ENCODE data around the gene FAH. TPM values are rescaled to one million over a fixed set of nuclear protein-coding genes. Genes with fewer than 3 reads are reported as not detected.

The FAH gene
- total and polyA plus RNA-seq, 4 experiments from 2014 or later, result 6.2 to 8.9 (median 7.2) TPM

DNA sequence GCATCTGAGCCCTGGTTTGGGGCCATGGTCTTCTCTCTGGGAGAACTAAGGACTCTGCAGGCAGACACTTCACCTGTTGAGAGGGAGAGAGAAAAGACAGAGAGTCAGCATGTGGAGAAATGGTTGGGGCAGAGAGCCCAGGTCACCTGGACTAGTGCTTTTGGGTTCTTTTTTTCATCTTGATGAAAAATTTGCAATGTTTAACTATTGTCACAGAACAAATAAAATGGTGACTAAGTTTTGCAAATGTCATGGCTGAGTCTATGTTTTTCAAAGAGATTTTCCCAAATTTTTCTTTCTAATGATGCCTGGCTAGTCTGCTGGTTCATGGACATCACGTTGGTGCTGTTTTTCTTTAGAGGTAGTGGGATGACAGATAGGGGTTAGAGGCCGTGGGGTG lies 17.8 kb downstream of the FAH start:
- H3K27ac ChIP-seq (ENCODE audit: low read depth, low read length), result no peak overlapping the region
- Mint-ChIP-seq H3K27ac (peak overlapping the region in 1 of 7 donors; percentile 48), H3K9me3 (no peaks in the 10 kb centered on the region), H3K27me3 (no peaks in the 10 kb centered on the region), H3K4me3 (no peak overlapping the region), H3K4me1 (no peaks in the 10 kb centered on the region), H3K36me3 (peaks cover 3 to 9% of the 10 kb centered on the region in 2 donors)
- no peak for DNase-seq
- no peak overlapping the region for H3K4me3 ChIP-seq (ENCODE audit: low read length in 2 of 2)
- intact Hi-C loops (cut with micrococcal nuclease), result loop anchor here (5.0 kb wide), 1 partner anchor 108 kb away; no protein-coding TSS in a partner anchor
- ChIA-PET POLR2A (ENCODE audit: partially characterized antibody) (no interaction called here), CTCF (ENCODE audit: partially characterized antibody) (no interaction called here)
- H3K27me3 ChIP-seq (ENCODE audit: insufficient read depth, low read length), result no peaks in the 10 kb centered on the region
- peaks cover 4% of the 10 kb centered on the region for H3K36me3 ChIP-seq (ENCODE audit: insufficient read depth, low read length)
- H3K9me3 ChIP-seq (ENCODE audit: control insufficient read depth in 1 of 2, low read length in 2 of 2), result no peaks in the 10 kb centered on the region
- H3K4me1 ChIP-seq (ENCODE audit: insufficient read depth, low read length), result no peaks in the 10 kb centered on the region

DNA sequence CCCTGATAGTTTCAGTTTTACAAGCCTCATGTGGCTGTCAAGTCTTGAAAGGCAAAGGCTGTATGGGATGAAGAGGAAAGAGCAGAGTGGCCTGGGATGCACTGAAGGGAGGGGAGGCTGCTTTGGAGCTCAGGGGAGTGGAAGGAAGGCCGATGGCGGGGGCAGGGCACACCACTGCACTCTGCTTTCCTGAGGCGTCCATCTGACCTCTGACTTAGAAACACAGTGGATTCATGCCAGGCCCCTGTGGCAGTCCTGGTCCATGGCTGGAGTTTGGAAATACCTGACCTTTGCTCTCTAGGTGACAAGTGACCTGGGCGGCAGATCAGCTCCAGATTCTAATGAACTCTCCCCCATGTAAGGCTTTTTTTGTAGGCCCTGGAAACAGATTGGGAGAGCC lies 19.0 kb downstream of the FAH start:
- H3K4me1 Mint-ChIP-seq, result no peaks in the 10 kb centered on the region
- H3K27ac Mint-ChIP-seq, result no peak overlapping the region
- H3K36me3 Mint-ChIP-seq, result peaks cover 7 to 14% of the 10 kb centered on the region in 2 donors
- Histone ChIP-seq H3K4me1 (ENCODE audit: insufficient read depth, low read length) (no peaks in the 10 kb centered on the region), H3K36me3 (ENCODE audit: insufficient read depth, low read length) (peaks cover 4% of the 10 kb centered on the region), H3K27me3 (ENCODE audit: insufficient read depth, low read length) (no peaks in the 10 kb centered on the region), H3K4me3 (ENCODE audit: low read length in 2 of 2) (no peak overlapping the region), H3K27ac (ENCODE audit: low read depth, low read length) (no peak overlapping the region), H3K9me3 (ENCODE audit: control insufficient read depth in 1 of 2, low read length in 2 of 2) (no peaks in the 10 kb centered on the region)
- no peaks in the 10 kb centered on the region for H3K27me3 Mint-ChIP-seq
- DNase-seq, result no peak
- no peak overlapping the region for H3K4me3 Mint-ChIP-seq
- CTCF ChIA-PET (ENCODE audit: partially characterized antibody), result interaction anchor here (0.7 to 5.9 kb wide), 9 partner anchors 11 to 832 kb away, joined by 3 to 56 read pairs (median 7); no protein-coding TSS in a partner anchor
- intact Hi-C loops (cut with micrococcal nuclease), result loop anchor here (2.0 to 5.0 kb wide), 3 partner anchors 109 to 319 kb away; no protein-coding TSS in a partner anchor
- no peaks in the 10 kb centered on the region for H3K9me3 Mint-ChIP-seq
- POLR2A ChIA-PET (ENCODE audit: partially characterized antibody), result interaction anchor here (0.7 kb wide), 1 partner anchor 11 kb away, joined by 3 read pairs; no protein-coding TSS in a partner anchor

DNA sequence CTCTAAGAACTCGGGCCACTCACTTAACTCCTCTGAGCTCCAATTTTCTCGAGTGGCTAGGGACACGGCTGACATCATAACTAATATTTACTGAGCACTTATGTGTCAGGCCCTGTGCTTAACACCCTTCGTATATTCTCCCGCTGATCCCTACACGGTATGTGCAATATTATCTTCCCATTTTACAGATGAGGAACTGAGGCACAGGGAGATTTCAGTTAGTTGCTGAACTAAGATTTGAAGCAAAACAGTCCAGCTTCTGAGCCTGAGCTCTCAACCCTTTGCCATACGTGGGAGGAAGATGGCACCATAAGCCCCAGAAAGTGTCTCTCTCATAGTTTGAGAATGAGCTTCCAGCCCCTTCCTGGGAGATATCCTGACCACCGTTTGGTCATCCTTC lies 19.6 kb downstream of the FAH start:
- Mint-ChIP-seq H3K27me3 (no peaks in the 10 kb centered on the region), H3K27ac (no peak overlapping the region), H3K36me3 (peaks cover 7 to 20% of the 10 kb centered on the region in 2 donors), H3K9me3 (no peaks in the 10 kb centered on the region), H3K4me3 (no peak overlapping the region), H3K4me1 (no peaks in the 10 kb centered on the region)
- CTCF ChIA-PET (ENCODE audit: partially characterized antibody), result interaction anchor here (0.7 to 5.9 kb wide), 9 partner anchors 12 to 833 kb away, joined by 3 to 56 read pairs (median 7); no protein-coding TSS in a partner anchor
- intact Hi-C loops (cut with micrococcal nuclease), result loop anchor here (2.0 to 5.0 kb wide), 3 partner anchors 110 to 320 kb away; no protein-coding TSS in a partner anchor
- Histone ChIP-seq H3K4me1 (ENCODE audit: insufficient read depth, low read length) (no peaks in the 10 kb centered on the region), H3K4me3 (ENCODE audit: low read length in 2 of 2) (no peak overlapping the region), H3K27ac (ENCODE audit: low read depth, low read length) (no peak overlapping the region), H3K27me3 (ENCODE audit: insufficient read depth, low read length) (no peaks in the 10 kb centered on the region), H3K9me3 (ENCODE audit: control insufficient read depth in 1 of 2, low read length in 2 of 2) (no peaks in the 10 kb centered on the region), H3K36me3 (ENCODE audit: insufficient read depth, low read length) (peaks cover 4% of the 10 kb centered on the region)
- POLR2A ChIA-PET (ENCODE audit: partially characterized antibody), result interaction anchor here (0.7 kb wide), 1 partner anchor 12 kb away, joined by 3 read pairs; no protein-coding TSS in a partner anchor
- no peak for DNase-seq

DNA sequence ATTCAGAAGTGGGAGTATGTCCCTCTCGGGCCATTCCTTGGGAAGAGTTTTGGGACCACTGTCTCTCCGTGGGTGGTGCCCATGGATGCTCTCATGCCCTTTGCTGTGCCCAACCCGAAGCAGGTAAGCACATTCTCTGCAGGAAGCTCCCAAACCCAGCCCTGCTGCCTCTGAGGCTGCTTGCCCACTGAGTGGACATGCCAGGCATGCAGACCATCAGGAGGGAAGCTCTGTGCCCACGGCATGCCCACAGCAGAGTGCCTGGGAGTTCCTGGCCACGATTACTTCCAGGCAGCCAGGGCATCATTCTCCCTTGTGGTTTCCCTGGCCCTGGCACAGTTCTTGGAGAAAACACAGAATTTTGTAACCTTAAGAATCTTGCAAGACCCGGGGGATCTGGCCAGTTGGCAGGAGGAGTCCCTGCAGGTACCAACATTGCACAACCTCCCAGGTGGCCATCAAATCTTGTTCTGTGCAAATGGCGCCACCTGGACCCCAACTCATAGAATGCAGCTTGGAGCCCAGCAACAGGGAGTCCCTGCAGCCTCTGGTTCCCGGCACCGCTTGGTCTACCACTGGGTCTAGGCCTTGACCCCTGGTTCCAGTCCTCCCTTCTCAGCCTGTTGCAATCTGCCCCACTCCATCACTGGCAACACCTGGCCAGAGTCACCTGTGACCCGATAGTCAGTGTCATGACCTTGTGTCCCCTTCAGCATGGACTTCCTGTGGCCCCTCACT lies 20.4 kb downstream of the FAH start:
- ChIA-PET CTCF (ENCODE audit: partially characterized antibody) (interaction anchor here (0.8 to 5.9 kb wide), 12 partner anchors 9 to 794 kb away, joined by 3 to 56 read pairs (median 6); no protein-coding TSS in a partner anchor), POLR2A (ENCODE audit: partially characterized antibody) (no interaction called here)
- Histone ChIP-seq H3K4me1 (ENCODE audit: insufficient read depth, low read length) (no peaks in the 10 kb centered on the region), H3K27ac (ENCODE audit: low read depth, low read length) (no peak overlapping the region), H3K36me3 (ENCODE audit: insufficient read depth, low read length) (peaks cover 4% of the 10 kb centered on the region), H3K27me3 (ENCODE audit: insufficient read depth, low read length) (no peaks in the 10 kb centered on the region), H3K4me3 (ENCODE audit: low read length in 2 of 2) (no peak overlapping the region), H3K9me3 (ENCODE audit: control insufficient read depth in 1 of 2, low read length in 2 of 2) (no peaks in the 10 kb centered on the region)
- Mint-ChIP-seq H3K9me3 (no peaks in the 10 kb centered on the region), H3K27ac (no peak overlapping the region), H3K4me3 (peak overlapping the region in 1 of 8 donors; percentile 15), H3K27me3 (no peaks in the 10 kb centered on the region), H3K4me1 (no peaks in the 10 kb centered on the region), H3K36me3 (peaks cover 7 to 23% of the 10 kb centered on the region in 2 donors)
- peak; percentile 55 to 60 (median 59) for DNase-seq
- intact Hi-C loops (cut with micrococcal nuclease), result loop anchor here (1.0 to 5.0 kb wide), 4 partner anchors 111 to 320 kb away; no protein-coding TSS in a partner anchor

DNA sequence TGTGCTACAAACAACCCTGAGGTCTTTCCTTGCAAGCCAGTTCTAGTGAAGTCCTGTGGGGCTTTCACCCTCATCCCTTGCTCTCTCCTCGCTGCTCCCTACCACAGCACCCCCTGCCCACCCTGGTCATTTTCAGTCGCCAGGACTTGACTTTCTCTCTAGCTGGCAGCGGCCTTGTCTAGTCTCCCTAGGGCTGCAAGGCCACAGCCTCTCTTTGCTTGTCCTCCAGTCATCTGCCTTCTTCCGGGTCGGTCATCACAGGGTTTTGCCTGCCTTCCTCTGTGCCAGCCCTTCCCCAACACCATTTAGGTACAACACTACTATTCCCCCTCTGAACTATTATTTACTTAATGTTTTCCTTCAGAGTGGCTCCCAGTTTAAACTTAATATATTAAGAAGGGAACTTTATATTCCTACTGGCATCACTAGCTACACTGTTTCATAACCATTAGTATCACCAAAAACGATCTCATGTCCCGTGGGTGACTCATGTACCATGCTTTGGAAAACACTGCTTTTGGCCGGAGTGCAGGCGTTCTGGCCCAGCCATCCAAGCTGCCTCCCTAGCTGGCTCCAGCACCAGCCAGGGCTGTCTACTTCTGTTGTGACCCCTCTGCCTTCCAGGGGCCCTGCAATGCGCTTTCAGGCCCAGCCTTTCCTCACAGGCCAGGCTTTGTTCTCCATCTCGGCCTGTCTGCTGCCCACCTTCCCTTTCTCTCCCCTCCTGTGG lies 21.4 kb downstream of the FAH start:
- no peak overlapping the region for H3K27ac ChIP-seq (ENCODE audit: low read depth, low read length)
- intact Hi-C loops (cut with micrococcal nuclease), result loop anchor here (5.0 kb wide), 1 partner anchor 112 kb away; no protein-coding TSS in a partner anchor
- no peaks in the 10 kb centered on the region for H3K27me3 Mint-ChIP-seq
- H3K27ac Mint-ChIP-seq, result peak overlapping the region in 1 of 7 donors; percentile 84
- ChIA-PET POLR2A (ENCODE audit: partially characterized antibody) (no interaction called here), CTCF (ENCODE audit: partially characterized antibody) (interaction anchor here (0.8 to 5.9 kb wide), 9 partner anchors 8 to 795 kb away, joined by 3 to 56 read pairs (median 4); no protein-coding TSS in a partner anchor)
- H3K9me3 ChIP-seq (ENCODE audit: control insufficient read depth in 1 of 2, low read length in 2 of 2), result no peaks in the 10 kb centered on the region
- peaks cover 8 to 28% of the 10 kb centered on the region in 2 donors for H3K36me3 Mint-ChIP-seq
- no peak for DNase-seq
- H3K27me3 ChIP-seq (ENCODE audit: insufficient read depth, low read length), result no peaks in the 10 kb centered on the region
- no peaks in the 10 kb centered on the region for H3K4me1 Mint-ChIP-seq
- no peak overlapping the region for H3K4me3 Mint-ChIP-seq
- H3K4me3 ChIP-seq (ENCODE audit: low read length in 2 of 2), result no peak overlapping the region
- no peaks in the 10 kb centered on the region for H3K9me3 Mint-ChIP-seq
- no peaks in the 10 kb centered on the region for H3K4me1 ChIP-seq (ENCODE audit: insufficient read depth, low read length)
- no peaks in the 10 kb centered on the region for H3K36me3 ChIP-seq (ENCODE audit: insufficient read depth, low read length)

DNA sequence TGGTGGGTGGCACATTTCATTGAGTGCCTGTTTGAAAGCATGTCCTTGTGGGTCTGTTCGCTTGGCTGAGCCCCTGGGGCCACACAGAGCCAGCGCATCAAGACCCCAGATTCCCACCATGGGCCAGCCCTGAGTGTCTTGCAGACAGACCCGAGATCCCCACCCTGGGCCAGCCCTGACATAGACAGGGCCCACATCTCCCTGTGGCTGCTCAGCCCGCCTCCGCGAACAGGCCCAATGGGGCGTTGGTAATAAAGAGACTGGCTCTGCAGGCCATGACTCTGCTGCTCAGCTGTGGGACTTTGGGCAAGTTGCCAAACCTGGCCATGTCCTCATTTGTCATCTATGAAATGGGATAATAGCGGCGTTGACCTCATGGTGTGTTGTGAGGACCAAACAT lies 22.6 kb downstream of the FAH start:
- ChIA-PET CTCF (ENCODE audit: partially characterized antibody) (interaction anchor here (2.1 to 5.9 kb wide), 2 partner anchors 793 to 796 kb away, joined by 5 to 56 read pairs; no protein-coding TSS in a partner anchor), POLR2A (ENCODE audit: partially characterized antibody) (no interaction called here)
- no peaks in the 10 kb centered on the region for H3K4me1 Mint-ChIP-seq

DNA sequence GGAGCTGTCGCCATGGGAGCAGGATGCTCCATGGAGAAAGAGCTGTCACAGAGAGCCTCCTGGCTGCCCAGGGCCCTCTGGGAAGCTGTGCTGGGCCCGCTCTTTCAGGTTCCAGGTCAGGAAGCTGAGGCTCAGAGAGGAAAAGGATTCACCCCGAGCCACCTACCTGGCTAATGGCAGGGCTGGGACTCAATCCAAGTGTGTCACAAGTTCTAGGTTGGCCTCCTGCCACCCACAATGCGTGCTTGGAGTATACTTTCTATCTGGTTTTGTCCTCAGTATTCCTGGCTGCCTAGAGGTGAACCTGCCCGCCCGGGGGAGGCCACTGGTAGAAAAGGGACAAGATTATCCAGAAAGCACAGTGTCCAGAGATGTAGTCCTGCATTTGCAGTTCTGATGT lies 23.6 kb downstream of the FAH start:
- CTCF ChIA-PET (ENCODE audit: partially characterized antibody), result interaction anchor here (5.9 kb wide), 1 partner anchor 794 kb away, joined by 56 read pairs; no protein-coding TSS in a partner anchor
- Histone ChIP-seq H3K9me3 (ENCODE audit: control insufficient read depth in 1 of 2, low read length in 2 of 2) (no peaks in the 10 kb centered on the region), H3K4me3 (ENCODE audit: low read length in 2 of 2) (no peak overlapping the region), H3K4me1 (ENCODE audit: insufficient read depth, low read length) (no peaks in the 10 kb centered on the region), H3K27me3 (ENCODE audit: insufficient read depth, low read length) (no peaks in the 10 kb centered on the region), H3K27ac (ENCODE audit: low read depth, low read length) (no peak overlapping the region), H3K36me3 (ENCODE audit: insufficient read depth, low read length) (no peaks in the 10 kb centered on the region)
- no peaks in the 10 kb centered on the region for H3K27me3 Mint-ChIP-seq
- no peak overlapping the region for H3K4me3 Mint-ChIP-seq
- intact Hi-C loops (cut with micrococcal nuclease), result no loop called here
- POLR2A ChIA-PET (ENCODE audit: partially characterized antibody), result no interaction called here
- DNase-seq, result no peak
- H3K9me3 Mint-ChIP-seq, result no peaks in the 10 kb centered on the region
- H3K27ac Mint-ChIP-seq, result no peak overlapping the region
- H3K4me1 Mint-ChIP-seq, result no peaks in the 10 kb centered on the region
- peaks cover 13 to 30% of the 10 kb centered on the region in 2 donors for H3K36me3 Mint-ChIP-seq

More for the DNA sequence above, 22.6 kb downstream of the FAH start:
- Histone ChIP-seq H3K36me3 (ENCODE audit: insufficient read depth, low read length) (no peaks in the 10 kb centered on the region), H3K4me1 (ENCODE audit: insufficient read depth, low read length) (no peaks in the 10 kb centered on the region), H3K27ac (ENCODE audit: low read depth, low read length) (no peak overlapping the region), H3K9me3 (ENCODE audit: control insufficient read depth in 1 of 2, low read length in 2 of 2) (no peaks in the 10 kb centered on the region), H3K27me3 (ENCODE audit: insufficient read depth, low read length) (no peaks in the 10 kb centered on the region), H3K4me3 (ENCODE audit: low read length in 2 of 2) (no peak overlapping the region)
- H3K27ac Mint-ChIP-seq, result no peak overlapping the region
- no peaks in the 10 kb centered on the region for H3K27me3 Mint-ChIP-seq
- no peak overlapping the region for H3K4me3 Mint-ChIP-seq
- intact Hi-C loops (cut with micrococcal nuclease), result no loop called here
- H3K36me3 Mint-ChIP-seq, result peaks cover 9 to 31% of the 10 kb centered on the region in 2 donors
- DNase-seq, result no peak
- no peaks in the 10 kb centered on the region for H3K9me3 Mint-ChIP-seq
